Measurements from ENCODE around the gene AHDC1.
A peak's percentile ranks its signal among the peaks of the same experiment; 100 is the strongest.

AHDC1 gene

GRCh38 chr1:27634177-27634984 is 30.4 kb upstream of the AHDC1 start:
- H3K4me3 ChIP-seq (ENCODE audit: low read depth in 1 of 2, low read length in 2 of 2), result no peak overlapping the region; a peak in 1 of 4 replicates
- peak overlapping the region; percentile 57 for H3K4me2 ChIP-seq (ENCODE audit: insufficient read depth, low read length)
- no peak for TF ChIP-seq CTCF (IDR thresholded peaks at IDR 0.05; ENCODE audit: borderline replicate concordance, extremely low read depth, low read length, poor library complexity, severe bottlenecking)
- TF ChIP-seq EZH2 (IDR thresholded peaks at IDR 0.05; ENCODE audit: borderline replicate concordance, low read depth, low read length, severe bottlenecking), result no peak
- no peak overlapping the region for H2AFZ ChIP-seq (ENCODE audit: low read depth, low read length)
- H3K79me2 ChIP-seq (ENCODE audit: insufficient read depth, low read length), result no peaks in the 10 kb centered on the region
- H3K4me1 ChIP-seq (ENCODE audit: insufficient read depth, low read length), result peaks cover 91% of the 10 kb centered on the region
- H3K9ac ChIP-seq (ENCODE audit: low read depth, low read length), result peak overlapping the region; percentile 53
- H3K9me3 ChIP-seq (ENCODE audit: insufficient read depth, low read length, severe bottlenecking), result no peaks in the 10 kb centered on the region
- no peaks in the 10 kb centered on the region for H3K27me3 ChIP-seq (ENCODE audit: insufficient read depth, low read length, poor library complexity)
- DNase-seq (peak; percentile 70), ATAC-seq (ENCODE audit: insufficient read depth, low read depth) (no peak)
- no peaks in the 10 kb centered on the region for H4K20me1 ChIP-seq (ENCODE audit: insufficient read depth, low read length)
- H3K27ac ChIP-seq (ENCODE audit: low read length), result peak overlapping the region; percentile 91
- H3K36me3 ChIP-seq (ENCODE audit: insufficient read depth, low read length), result no peaks in the 10 kb centered on the region

- ATAC-seq (ENCODE audit: insufficient read depth, low read depth), result no peak
- H3K36me3 ChIP-seq (ENCODE audit: insufficient read depth, low read length), result no peaks in the 10 kb centered on the region
- peak overlapping the region; percentile 91 for H3K27ac ChIP-seq (ENCODE audit: low read length)
- no peaks in the 10 kb centered on the region for H3K79me2 ChIP-seq (ENCODE audit: insufficient read depth, low read length)
- H2AFZ ChIP-seq (ENCODE audit: low read depth, low read length), result no peak overlapping the region
- H3K4me1 ChIP-seq (ENCODE audit: insufficient read depth, low read length), result peaks cover 94% of the 10 kb centered on the region
- no peak for TF ChIP-seq CTCF (IDR thresholded peaks at IDR 0.05; ENCODE audit: borderline replicate concordance, extremely low read depth, low read length, poor library complexity, severe bottlenecking)
- TF ChIP-seq EZH2 (IDR thresholded peaks at IDR 0.05; ENCODE audit: borderline replicate concordance, low read depth, low read length, severe bottlenecking), result no peak
- no peaks in the 10 kb centered on the region for H3K27me3 ChIP-seq (ENCODE audit: insufficient read depth, low read length, poor library complexity)
- peak overlapping the region; percentile 53 for H3K9ac ChIP-seq (ENCODE audit: low read depth, low read length)
- no peaks in the 10 kb centered on the region for H3K9me3 ChIP-seq (ENCODE audit: insufficient read depth, low read length, severe bottlenecking)
- H3K4me2 ChIP-seq (ENCODE audit: insufficient read depth, low read length), result peak overlapping the region; percentile 57
- peak overlapping the region in 1 of 2 experiments; percentile 22; a peak in 1 of 4 replicates for H3K4me3 ChIP-seq (ENCODE audit: low read depth in 1 of 2, low read length in 2 of 2)
- H4K20me1 ChIP-seq (ENCODE audit: insufficient read depth, low read length), result no peaks in the 10 kb centered on the region
- no peak for DNase-seq
Observed at GRCh38 chr1:27633640-27634176, 29.8 kb upstream of the AHDC1 start.

GRCh38 chr1:27633298-27633610 is 29.3 kb upstream of the AHDC1 start:
- H3K4me1 ChIP-seq (ENCODE audit: insufficient read depth, low read length), result peaks cover 97% of the 10 kb centered on the region
- H3K4me3 ChIP-seq (ENCODE audit: low read depth in 1 of 2, low read length in 2 of 2), result peak overlapping the region in 1 of 2 experiments; percentile 22; a peak in 1 of 4 replicates
- H3K9ac ChIP-seq (ENCODE audit: low read depth, low read length), result peak overlapping the region; percentile 53
- no peaks in the 10 kb centered on the region for H4K20me1 ChIP-seq (ENCODE audit: insufficient read depth, low read length)
- H2AFZ ChIP-seq (ENCODE audit: low read depth, low read length), result no peak overlapping the region
- TF ChIP-seq CTCF (IDR thresholded peaks at IDR 0.05; ENCODE audit: borderline replicate concordance, extremely low read depth, low read length, poor library complexity, severe bottlenecking), result no peak
- TF ChIP-seq EZH2 (IDR thresholded peaks at IDR 0.05; ENCODE audit: borderline replicate concordance, low read depth, low read length, severe bottlenecking), result no peak
- no peaks in the 10 kb centered on the region for H3K27me3 ChIP-seq (ENCODE audit: insufficient read depth, low read length, poor library complexity)
- H3K79me2 ChIP-seq (ENCODE audit: insufficient read depth, low read length), result no peaks in the 10 kb centered on the region
- H3K4me2 ChIP-seq (ENCODE audit: insufficient read depth, low read length), result peak overlapping the region; percentile 57
- no peak for ATAC-seq (ENCODE audit: insufficient read depth, low read depth)
- no peaks in the 10 kb centered on the region for H3K36me3 ChIP-seq (ENCODE audit: insufficient read depth, low read length)
- H3K9me3 ChIP-seq (ENCODE audit: insufficient read depth, low read length, severe bottlenecking), result no peaks in the 10 kb centered on the region
- peak overlapping the region; percentile 91 for H3K27ac ChIP-seq (ENCODE audit: low read length)
- no peak for DNase-seq
